GM21423 (cell line): ENCODE measurements around the gene RASGRP2.

ENCODE experiments used
- ATAC-seq: cut with Tn5 transposase; IDR thresholded peaks from one replicate; pipeline ENCODE4 v1.9.1; 2021; ENCODE audit warnings: mild to moderate bottlenecking, moderate library complexity; ENCODE audit not compliant: unreplicated experiment

Gene RASGRP2

GRCh38 chr11:64757549-64758329 lies 13.8 kb upstream of the RASGRP2 start:
- ATAC-seq: no peak

GRCh38 chr11:64755681-64756361 lies 11.9 kb upstream of the RASGRP2 start:
- ATAC-seq: no peak

GRCh38 chr11:64754919-64755662 lies 11.1 kb upstream of the RASGRP2 start:
- no peak for ATAC-seq

- no peak for ATAC-seq
Observed at GRCh38 chr11:64754124-64754918, 10.4 kb upstream of the RASGRP2 start.

GRCh38 chr11:64753380-64754123 lies 9.6 kb upstream of the RASGRP2 start:
- no peak for ATAC-seq

- no peak for ATAC-seq
Observed at GRCh38 chr11:64753019-64753379, 9.1 kb upstream of the RASGRP2 start.

- no peak for ATAC-seq
Observed at GRCh38 chr11:64752175-64752970, 8.4 kb upstream of the RASGRP2 start.

- ATAC-seq: no peak
Observed at GRCh38 chr11:64751580-64751979, 7.6 kb upstream of the RASGRP2 start.

- no peak for ATAC-seq
Observed at GRCh38 chr11:64751136-64751535, 7.2 kb upstream of the RASGRP2 start.

GRCh38 chr11:64750361-64751054 lies 6.6 kb upstream of the RASGRP2 start:
- no peak for ATAC-seq

GRCh38 chr11:64747961-64748665 lies 4.2 kb upstream of the RASGRP2 start:
- ATAC-seq: no peak

GRCh38 chr11:64746486-64746885 lies 2.5 kb upstream of the RASGRP2 start:
- no peak for ATAC-seq

GRCh38 chr11:64745521-64746328 lies 1.8 kb upstream of the RASGRP2 start:
- no peak for ATAC-seq

GRCh38 chr11:64745189-64745520 lies 1.2 kb upstream of the RASGRP2 start:
- ATAC-seq: peak; percentile 38

GRCh38 chr11:64744544-64745188 lies 724 bp upstream of the RASGRP2 start:
- peak; percentile 1 for ATAC-seq

- ATAC-seq: no peak
Observed at GRCh38 chr11:64742889-64743590, 902 bp downstream of the RASGRP2 start.
